Osteoblast (primary cell): ENCODE measurements around the gene KCNJ10. TPM values are rescaled to one million over a fixed set of nuclear protein-coding genes. Genes with fewer than 3 reads are reported as not detected.

ENCODE experiments used
- DNase-seq: peaks from one replicate; pipeline ENCODE4 v3.0.0; 2011; ENCODE audit warnings: low spot score, mixed read lengths; ENCODE audit not compliant: insufficient read length; ENCODE audit errors: missing footprints
- H2AFZ ChIP-seq: 2 replicates; pipeline ENCODE4 v1.6.0; 2011; ENCODE audit warnings: mild to moderate bottlenecking, low read length
- H3K27ac ChIP-seq: 2 replicates; pipeline ENCODE4 v1.5.1; 2011; ENCODE audit warnings: mild to moderate bottlenecking, low read depth, low read length, moderate library complexity
- H3K27me3 ChIP-seq: 2 replicates; pipeline ENCODE4 v1.6.0; 2012; ENCODE audit warnings: mild to moderate bottlenecking, control low read depth, inconsistent platforms, low read length, moderate library complexity; ENCODE audit not compliant: insufficient read depth
- H3K36me3 ChIP-seq: 2 replicates; pipeline ENCODE4 v1.5.1; 2011; ENCODE audit warnings: mild to moderate bottlenecking, low read length, control low read depth, moderate library complexity; ENCODE audit not compliant: insufficient read depth
- H3K4me1 ChIP-seq: 2 replicates; pipeline ENCODE4 v1.5.1; 2011; ENCODE audit warnings: mild to moderate bottlenecking, low read length, control low read depth, moderate library complexity; ENCODE audit not compliant: insufficient read depth
- H3K4me2 ChIP-seq: 2 replicates; pipeline ENCODE4 v1.6.0; 2011; ENCODE audit warnings: mild to moderate bottlenecking, low read length; ENCODE audit not compliant: insufficient read depth
- H3K4me3 ChIP-seq: fragments of 200-600 bp; sonication (generic); 3 replicates; pipeline ENCODE4 v1.5.1; 2012; ENCODE audit warnings: mild to moderate bottlenecking, low read length, inconsistent platforms; ENCODE audit not compliant: insufficient read depth
- H3K79me2 ChIP-seq: 2 replicates; pipeline ENCODE4 v1.6.0; 2012; ENCODE audit warnings: mild to moderate bottlenecking, low read length, control low read depth, inconsistent platforms; ENCODE audit not compliant: insufficient read depth
- H3K9me3 ChIP-seq: 2 replicates; pipeline ENCODE4 v1.5.1; 2011; ENCODE audit warnings: low read depth, low read length, control low read depth
- H4K20me1 ChIP-seq: 2 replicates; pipeline ENCODE4 v1.6.0; 2012; ENCODE audit warnings: mild to moderate bottlenecking, low read length, control low read depth; ENCODE audit not compliant: insufficient read depth
- total RNA-seq: library from RNA; depleted of rRNA; stranded (reverse); fragments of >200 nt; gene quantifications from 2 replicates; pipeline ENCODE4 v1.2.3, GENCODE V29; 2012
- TF ChIP-seq, protein P1 (sequence below): IDR thresholded peaks from 2 replicates; pipeline ENCODE4 v1.5.1; 2011; ENCODE audit warnings: mild to moderate bottlenecking, low read depth, low read length, moderate library complexity; ENCODE audit errors: extremely low read depth

Gene KCNJ10
- total RNA-seq, 1 donor: not detected

DNA sequence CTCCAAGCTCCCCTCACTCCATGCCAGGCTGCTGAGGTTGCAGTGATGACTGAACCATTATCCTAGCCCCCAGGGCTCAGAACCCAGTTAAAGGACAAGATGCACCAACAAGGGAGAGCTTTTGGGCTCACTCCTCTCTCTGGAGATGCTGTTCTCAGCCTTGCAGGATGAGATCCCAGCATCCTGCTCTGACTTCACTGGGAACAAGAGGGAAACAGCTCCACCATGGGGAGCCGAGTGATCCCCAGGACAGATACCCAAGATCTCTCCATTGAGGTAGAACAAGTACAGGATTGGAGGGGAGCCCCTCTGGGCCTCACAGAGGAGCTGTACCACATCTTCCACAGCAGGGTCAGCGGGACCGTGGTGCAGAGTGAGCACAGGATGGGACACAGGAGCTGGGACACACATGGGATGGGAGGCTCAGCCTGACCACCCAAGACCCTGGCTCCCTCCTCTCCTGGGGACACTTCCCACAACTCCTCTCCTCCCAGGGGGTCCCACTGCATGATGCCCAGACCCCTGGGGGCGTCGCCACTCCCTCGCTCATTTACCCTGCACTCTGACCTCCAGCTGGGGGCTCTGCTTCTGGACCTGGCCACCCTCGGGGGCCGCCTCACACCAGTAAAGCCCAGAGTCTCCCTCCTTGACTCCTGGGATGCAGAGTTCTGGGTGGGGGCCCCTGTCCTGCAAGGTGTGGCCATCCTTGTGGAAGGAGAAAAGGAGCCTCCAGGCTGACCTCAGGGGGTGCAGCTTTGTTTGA lies 97.3 kb downstream of the KCNJ10 start:
- Histone ChIP-seq H3K27ac (no peak overlapping the region), H4K20me1 (no peaks in the 10 kb centered on the region), H3K4me3 (no peak overlapping the region), H3K79me2 (no peaks in the 10 kb centered on the region), H3K4me1 (no peaks in the 10 kb centered on the region), H3K27me3 (no peaks in the 10 kb centered on the region), H3K9me3 (no peaks in the 10 kb centered on the region), H3K4me2 (no peak overlapping the region), H3K36me3 (no peaks in the 10 kb centered on the region), H2AFZ (no peak overlapping the region)
- TF ChIP-seq, protein P1, sequence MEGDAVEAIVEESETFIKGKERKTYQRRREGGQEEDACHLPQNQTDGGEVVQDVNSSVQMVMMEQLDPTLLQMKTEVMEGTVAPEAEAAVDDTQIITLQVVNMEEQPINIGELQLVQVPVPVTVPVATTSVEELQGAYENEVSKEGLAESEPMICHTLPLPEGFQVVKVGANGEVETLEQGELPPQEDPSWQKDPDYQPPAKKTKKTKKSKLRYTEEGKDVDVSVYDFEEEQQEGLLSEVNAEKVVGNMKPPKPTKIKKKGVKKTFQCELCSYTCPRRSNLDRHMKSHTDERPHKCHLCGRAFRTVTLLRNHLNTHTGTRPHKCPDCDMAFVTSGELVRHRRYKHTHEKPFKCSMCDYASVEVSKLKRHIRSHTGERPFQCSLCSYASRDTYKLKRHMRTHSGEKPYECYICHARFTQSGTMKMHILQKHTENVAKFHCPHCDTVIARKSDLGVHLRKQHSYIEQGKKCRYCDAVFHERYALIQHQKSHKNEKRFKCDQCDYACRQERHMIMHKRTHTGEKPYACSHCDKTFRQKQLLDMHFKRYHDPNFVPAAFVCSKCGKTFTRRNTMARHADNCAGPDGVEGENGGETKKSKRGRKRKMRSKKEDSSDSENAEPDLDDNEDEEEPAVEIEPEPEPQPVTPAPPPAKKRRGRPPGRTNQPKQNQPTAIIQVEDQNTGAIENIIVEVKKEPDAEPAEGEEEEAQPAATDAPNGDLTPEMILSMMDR: no peak
- DNase-seq: no peak

DNA sequence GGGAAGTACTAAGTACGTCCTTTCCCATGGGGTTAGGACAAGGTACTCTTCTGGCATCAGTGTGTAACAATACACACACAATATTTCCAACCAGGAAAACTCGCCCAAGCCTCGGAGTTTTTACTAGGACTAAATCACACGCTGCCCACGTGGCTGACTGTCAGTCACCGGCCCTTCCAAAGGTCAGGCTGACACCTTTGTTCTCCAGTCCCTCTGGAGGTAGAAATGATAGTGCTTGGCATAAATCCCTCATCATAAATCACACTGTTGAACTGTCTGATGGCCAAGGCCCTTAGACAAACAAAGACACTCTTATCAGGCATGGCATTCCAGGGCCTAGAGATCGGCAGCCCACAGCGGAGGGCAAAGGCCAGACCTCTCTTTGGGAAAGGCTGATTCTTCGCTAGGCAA lies 99.0 kb downstream of the KCNJ10 start:
- H2AFZ ChIP-seq: no peak overlapping the region
- H3K27ac ChIP-seq: no peak overlapping the region
- TF ChIP-seq, protein P1: no peak
- no peaks in the 10 kb centered on the region for H3K9me3 ChIP-seq
- no peaks in the 10 kb centered on the region for H4K20me1 ChIP-seq
- no peak overlapping the region for H3K4me3 ChIP-seq
- H3K4me1 ChIP-seq: no peaks in the 10 kb centered on the region
- H3K4me2 ChIP-seq: no peak overlapping the region
- no peaks in the 10 kb centered on the region for H3K79me2 ChIP-seq
- DNase-seq: no peak
- H3K27me3 ChIP-seq: no peaks in the 10 kb centered on the region
- H3K36me3 ChIP-seq: no peaks in the 10 kb centered on the region

DNA sequence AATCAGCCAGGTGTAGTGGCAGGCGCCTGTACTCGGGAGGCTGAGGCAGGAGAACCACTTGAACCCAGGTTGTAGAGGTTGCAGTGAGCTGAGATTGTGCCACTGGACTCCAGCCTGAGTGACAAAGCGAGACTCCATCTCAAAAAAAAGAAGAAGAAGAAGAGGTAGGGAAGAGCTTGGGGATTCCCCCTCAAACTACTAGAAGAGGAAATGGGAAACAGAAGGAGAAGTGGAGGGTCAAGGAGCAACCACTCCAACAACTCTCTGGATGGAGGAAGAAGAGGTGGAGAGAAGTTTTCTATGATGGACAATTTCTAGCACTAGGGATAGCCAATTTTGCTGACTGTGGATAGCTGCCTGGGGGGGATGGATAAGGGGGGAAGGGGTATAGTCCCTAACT lies 101.1 kb downstream of the KCNJ10 start:
- Histone ChIP-seq H3K4me3 (no peak overlapping the region), H3K79me2 (peaks cover 4% of the 10 kb centered on the region)
- TF ChIP-seq, protein P1: no peak

DNA sequence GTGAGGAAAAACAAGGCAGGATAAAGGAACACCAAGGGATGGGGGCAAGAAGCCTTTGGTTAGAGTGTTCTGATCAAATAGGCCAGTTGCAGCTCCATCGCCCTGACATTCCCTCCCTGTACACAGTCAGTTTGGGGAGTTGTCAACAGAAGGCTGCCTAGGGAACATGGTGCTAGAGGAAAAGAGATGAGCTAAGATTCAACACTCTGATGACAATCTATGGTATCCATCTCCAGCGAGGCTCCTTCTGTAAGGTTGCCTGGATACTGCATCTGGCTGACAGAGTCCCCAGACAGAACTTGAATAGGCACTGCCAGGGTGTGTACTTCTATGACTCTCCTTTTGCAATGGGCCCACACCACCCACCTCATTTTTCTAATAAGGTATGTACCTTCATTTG lies 104.7 kb downstream of the KCNJ10 start:
- no peaks in the 10 kb centered on the region for H3K36me3 ChIP-seq
- peaks cover 10% of the 10 kb centered on the region for H3K4me1 ChIP-seq
- no peaks in the 10 kb centered on the region for H3K27me3 ChIP-seq
- no peak overlapping the region for H3K4me3 ChIP-seq
- H3K79me2 ChIP-seq: peaks cover 24% of the 10 kb centered on the region
- no peak for DNase-seq
- no peaks in the 10 kb centered on the region for H4K20me1 ChIP-seq
- TF ChIP-seq, protein P1: no peak
- H2AFZ ChIP-seq: no peak overlapping the region
- no peaks in the 10 kb centered on the region for H3K9me3 ChIP-seq
- no peak overlapping the region for H3K27ac ChIP-seq
- no peak overlapping the region for H3K4me2 ChIP-seq

More for the DNA sequence above, 101.1 kb downstream of the KCNJ10 start:
- no peak overlapping the region for H3K4me2 ChIP-seq
- H3K9me3 ChIP-seq: no peaks in the 10 kb centered on the region
- no peaks in the 10 kb centered on the region for H3K4me1 ChIP-seq
- H2AFZ ChIP-seq: no peak overlapping the region
- no peaks in the 10 kb centered on the region for H3K27me3 ChIP-seq
- H4K20me1 ChIP-seq: no peaks in the 10 kb centered on the region
- no peak overlapping the region for H3K27ac ChIP-seq
- DNase-seq: no peak
- no peaks in the 10 kb centered on the region for H3K36me3 ChIP-seq
